Endothelial cell of hepatic sinusoid (primary cell): ENCODE measurements around the gene UCMA.
"Not testable (repeated sequence)": the region's sequence is repeated elsewhere in the genome, so short reads cannot be mapped to it uniquely, and the experiment has no call there.

ENCODE experiments used
- in situ Hi-C: cut with HindIII; loops from 2 replicates; pipeline ENCODE4 v1.10.0; 2017; ENCODE audit warnings: low sequenced_read_pairs

Gene UCMA

GRCh38 chr10:13234172-13234571 is at the start of gene UCMA:
Gene UCMA, minus strand, starts transcription at chr10:13234374. Its CDS starts 116 bp downstream, at chr10:13234258.
- in situ Hi-C loops, result no loop called here

GRCh38 chr10:13282348-13282747 is 48.2 kb upstream of the UCMA start:
- in situ Hi-C loops, result not testable (repeated sequence)

- in situ Hi-C loops, result loop anchor here (5.0 kb wide), 1 partner anchor 55 kb away; no protein-coding TSS in a partner anchor
These were observed 42.7 kb upstream of the UCMA start for GRCh38 chr10:13276749-13277365.

GRCh38 chr10:13276146-13276545 is 42.0 kb upstream of the UCMA start:
- in situ Hi-C loops, result loop anchor here (5.0 kb wide), 1 partner anchor 54 kb away; no protein-coding TSS in a partner anchor

GRCh38 chr10:13272164-13272571 is 38.0 kb upstream of the UCMA start:
- in situ Hi-C loops, result no loop called here

- in situ Hi-C loops, result no loop called here
These were observed 37.5 kb upstream of the UCMA start for GRCh38 chr10:13271552-13272163.

- in situ Hi-C loops, result no loop called here
These were observed 36.8 kb upstream of the UCMA start for GRCh38 chr10:13270877-13271551.

GRCh38 chr10:13268841-13269240 is 34.7 kb upstream of the UCMA start:
- in situ Hi-C loops, result no loop called here

GRCh38 chr10:13268310-13268709 is 34.1 kb upstream of the UCMA start:
- in situ Hi-C loops, result no loop called here

- in situ Hi-C loops, result no loop called here
These were observed 29.4 kb upstream of the UCMA start for GRCh38 chr10:13263591-13263990.

- in situ Hi-C loops, result no loop called here
These were observed 28.3 kb upstream of the UCMA start for GRCh38 chr10:13262433-13262832.

GRCh38 chr10:13257621-13258140 is 23.5 kb upstream of the UCMA start:
- in situ Hi-C loops, result no loop called here

- in situ Hi-C loops, result no loop called here
These were observed 22.5 kb upstream of the UCMA start for GRCh38 chr10:13256627-13257026.

GRCh38 chr10:13253726-13254125 is 19.6 kb upstream of the UCMA start:
- in situ Hi-C loops, result no loop called here

GRCh38 chr10:13247784-13248183 is 13.6 kb upstream of the UCMA start:
- in situ Hi-C loops, result no loop called here

- in situ Hi-C loops, result no loop called here
These were observed 13.1 kb upstream of the UCMA start for GRCh38 chr10:13247246-13247645.

GRCh38 chr10:13242260-13242659 is 8.1 kb upstream of the UCMA start:
- in situ Hi-C loops, result not testable (repeated sequence)

GRCh38 chr10:13241613-13242012 is 7.4 kb upstream of the UCMA start:
- in situ Hi-C loops, result no loop called here

GRCh38 chr10:13239923-13240322 is 5.7 kb upstream of the UCMA start:
- in situ Hi-C loops, result no loop called here

GRCh38 chr10:13238271-13239077 is 4.3 kb upstream of the UCMA start:
- in situ Hi-C loops, result no loop called here

- in situ Hi-C loops, result no loop called here
These were observed 2.5 kb upstream of the UCMA start for GRCh38 chr10:13236638-13237037.
